SK-N-DZ (cell line): ENCODE measurements around the gene SMIM43.
"Not testable (repeated sequence)": the region's sequence is repeated elsewhere in the genome, so short reads cannot be mapped to it uniquely, and the experiment has no call there.

Source experiments
- DNase-seq: peaks from one replicate; pipeline ENCODE4 v3.0.0-alpha.2; 2015; ENCODE audit warnings: low spot score

The SMIM43 gene

GRCh38 chr4:121736735-121737351 is 28.1 kb downstream of the SMIM43 start:
- peak; percentile 43 for DNase-seq

- DNase-seq: no peak
Measured at GRCh38 chr4:121734571-121734970, 30.4 kb downstream of the SMIM43 start.

- DNase-seq: no peak
Measured at GRCh38 chr4:121733942-121734341, 31.0 kb downstream of the SMIM43 start.

- not testable (repeated sequence) for DNase-seq
Measured at GRCh38 chr4:121729753-121730152, 35.2 kb downstream of the SMIM43 start.

GRCh38 chr4:121728798-121729226 is 36.2 kb downstream of the SMIM43 start:
- DNase-seq: no peak

- DNase-seq: no peak
Measured at GRCh38 chr4:121728066-121728465, 36.9 kb downstream of the SMIM43 start.

GRCh38 chr4:121726642-121727268 is 38.2 kb downstream of the SMIM43 start:
- DNase-seq: peak; percentile 39

- no peak for DNase-seq
Measured at GRCh38 chr4:121724671-121725070, 40.3 kb downstream of the SMIM43 start.

GRCh38 chr4:121721700-121722099 is 43.3 kb downstream of the SMIM43 start:
- DNase-seq: no peak

GRCh38 chr4:121720109-121720508 is 44.9 kb downstream of the SMIM43 start:
- DNase-seq: no peak

- no peak for DNase-seq
Measured at GRCh38 chr4:121717680-121718237, 47.2 kb downstream of the SMIM43 start.

GRCh38 chr4:121714548-121714947 is 50.4 kb downstream of the SMIM43 start:
- no peak for DNase-seq

GRCh38 chr4:121712783-121713182 is 52.2 kb downstream of the SMIM43 start:
- DNase-seq: no peak

GRCh38 chr4:121712001-121712651 is 52.8 kb downstream of the SMIM43 start:
- no peak for DNase-seq

GRCh38 chr4:121711263-121712000 is 53.5 kb downstream of the SMIM43 start:
- peak; percentile 56 for DNase-seq

- no peak for DNase-seq
Measured at GRCh38 chr4:121709766-121710405, 55.1 kb downstream of the SMIM43 start.
